HepG2 (cell line): ENCODE data around the gene TRPT1. TPM values are rescaled to one million over a fixed set of nuclear protein-coding genes. Genes with fewer than 3 reads are reported as not detected.

Experiments used
- ARID5B ChIP-seq: IDR thresholded peaks from 2 replicates; pipeline ENCODE4 v1.4.0; 2020; ENCODE audit warnings: mild to moderate bottlenecking, missing genetic modification reagents
- CBX5 ChIP-seq: sonication (generic); formaldehyde crosslinking; IDR thresholded peaks from 2 replicates; pipeline ENCODE4 v1.4.0; 2020; ENCODE audit warnings: missing genetic modification reagents, borderline replicate concordance
- CERS6 ChIP-seq: sonication (generic); formaldehyde crosslinking; IDR thresholded peaks from 2 replicates; pipeline ENCODE4 v1.5.0; 2020; ENCODE audit warnings: missing genetic modification reagents
- E2F1 ChIP-seq: sonication (generic); formaldehyde crosslinking; IDR thresholded peaks from 2 replicates; pipeline ENCODE4 v1.5.0; 2020; ENCODE audit warnings: missing genetic modification reagents
- FLYWCH1 ChIP-seq: sonication (generic); formaldehyde crosslinking; IDR thresholded peaks from 2 replicates; pipeline ENCODE4 v1.8.1; 2023; ENCODE audit warnings: mild to moderate bottlenecking, missing genetic modification reagents
- HNRNPLL ChIP-seq: fragments of 200-400 bp; formaldehyde crosslinking; IDR thresholded peaks from 2 replicates; pipeline ENCODE4 v1.6.1; 2017; ENCODE audit warnings: mild to moderate bottlenecking, low read depth, low read length; ENCODE audit not compliant: poor library complexity, severe bottlenecking
- KLF13 ChIP-seq: sonication (generic); formaldehyde crosslinking; IDR thresholded peaks from 2 replicates; pipeline ENCODE4 v1.4.0; 2020; ENCODE audit warnings: mild to moderate bottlenecking, missing genetic modification reagents
- MAFK ChIP-seq, 2 experiments: IDR thresholded peaks in 1 of 2; conservative IDR thresholded peaks in 1 of 2; 2 replicates each; pipeline ENCODE4 v1.6.1; 2011; ENCODE audit warnings: improper control_type of control experiment in 2 of 2, low read length in 2 of 2
- MIER3 ChIP-seq: IDR thresholded peaks from 2 replicates; pipeline ENCODE4 v1.6.1; 2016; ENCODE audit warnings: missing compliant biosample characterization, borderline replicate concordance
- NFE2L1 ChIP-seq: sonication (generic); formaldehyde crosslinking; IDR thresholded peaks from 2 replicates; pipeline ENCODE4 v1.4.0; 2020; ENCODE audit warnings: missing genetic modification reagents, mild to moderate bottlenecking, borderline replicate concordance
- NFIC ChIP-seq: IDR thresholded peaks from 2 replicates; pipeline ENCODE4 v1.6.1; 2012; ENCODE audit warnings: mild to moderate bottlenecking, low read length, inconsistent platforms
- PHB2 ChIP-seq: fragments of 450-650 bp; IDR thresholded peaks from 2 replicates; pipeline ENCODE4 v1.6.1; 2018; ENCODE audit not compliant: partially characterized antibody
- SMYD3 ChIP-seq: sonication (generic); formaldehyde crosslinking; IDR thresholded peaks from 2 replicates; pipeline ENCODE4 v1.8.1; 2023; ENCODE audit warnings: mild to moderate bottlenecking, missing genetic modification reagents
- SP1 ChIP-seq, 2 experiments: fragments of 450-650 bp in 1 of 2; sonication (generic) in 1 of 2; formaldehyde crosslinking in 1 of 2; IDR thresholded peaks; 2 replicates each; pipeline versions ENCODE4 v1.4.0 to v1.6.1; 2016 to 2020; ENCODE audit warnings: missing genetic modification reagents in 1 of 2
- SRF ChIP-seq: IDR thresholded peaks from 2 replicates; pipeline ENCODE4 v1.6.1; 2011; ENCODE audit warnings: mild to moderate bottlenecking, low read depth, low read length, moderate library complexity
- TIGD3 ChIP-seq: sonication (generic); formaldehyde crosslinking; IDR thresholded peaks from 2 replicates; pipeline ENCODE4 v1.5.1; 2020; ENCODE audit warnings: mild to moderate bottlenecking, missing genetic modification reagents, borderline replicate concordance
- U2AF1 ChIP-seq: fragments of 200-400 bp; formaldehyde crosslinking; optimal IDR thresholded peaks from 2 replicates; pipeline ENCODE3; 2017; ENCODE audit warnings: mild to moderate bottlenecking, low read depth, low read length
- ZBTB2 ChIP-seq: sonication (generic); formaldehyde crosslinking; IDR thresholded peaks from 2 replicates; pipeline ENCODE4 v1.8.0; 2022; ENCODE audit warnings: low read depth, missing genetic modification reagents
- ZNF101 ChIP-seq: sonication (generic); formaldehyde crosslinking; IDR thresholded peaks from 2 replicates; pipeline ENCODE4 v1.4.0; 2020; ENCODE audit warnings: mild to moderate bottlenecking, low read depth, missing genetic modification reagents, borderline replicate concordance
- ZNF605 ChIP-seq: sonication (generic); formaldehyde crosslinking; IDR thresholded peaks from 2 replicates; pipeline ENCODE4 v1.8.0; 2022; ENCODE audit warnings: mild to moderate bottlenecking, missing genetic modification reagents
- ZNF749 ChIP-seq: sonication (generic); formaldehyde crosslinking; IDR thresholded peaks from 2 replicates; pipeline ENCODE4 v1.8.0; 2022; ENCODE audit warnings: mild to moderate bottlenecking, missing genetic modification reagents, moderate library complexity, borderline replicate concordance
- polyA plus RNA-seq, 8 experiments: library from polyadenylated mRNA; depleted of rRNA in 3 of 8; stranded (reverse) in 7 of 8; unstranded in 1 of 8; fragments of >200 nt; fragmentation: Illumina TruSeq in 4 of 8; extraction: Trizol in 4 of 8; gene quantifications; 2 replicates each; pipeline versions ENCODE4 v1.2.1 to v1.2.3, GENCODE V29; 2011 to 2016; ENCODE audit warnings: low read depth in 4 of 8, missing spikeins in 1 of 8, mixed read lengths in 1 of 8; ENCODE audit not compliant: insufficient read depth in 1 of 8
- total RNA-seq, 5 experiments: library from RNA; depleted of rRNA; stranded (reverse); fragments of >200 nt; fragmentation: Illumina TruSeq; extraction: Trizol; gene quantifications; 2 replicates each; pipeline ENCODE4 v1.2.3, GENCODE V29; 2016; ENCODE audit warnings: low read depth in 1 of 5

The TRPT1 gene
- total and polyA plus RNA-seq, 2 of the 13 experiments (the other 11 are each of a cell fraction or from before 2014, with no cell fraction given), result 24.8 to 40.7 TPM

GRCh38 chr11:64234647-64235379, 8.8 kb upstream of the TRPT1 start (continued):
- no peak for TF ChIP-seq NFE2L1
- peak; percentile 86 for TF ChIP-seq ZBTB2 (CRISPR knock-in tag)
- TF ChIP-seq MAFK (conservative IDR thresholded peaks at IDR 0.05 in 1 of 2, IDR thresholded peaks at IDR 0.05 in 1 of 2; ENCODE audit: low read length in 2 of 2), result no peak
- TF ChIP-seq NFIC, result no peak
- TF ChIP-seq ZNF101 (CRISPR knock-in tag), result no peak
- peak; percentile 45; the same call in 1 of the 2 replicates for TF ChIP-seq ARID5B (CRISPR knock-in tag)
- no peak for TF ChIP-seq KLF13 (CRISPR knock-in tag)
- TF ChIP-seq CERS6 (CRISPR knock-in tag), result no peak
- no peak for TF ChIP-seq SMYD3
- TF ChIP-seq SP1 (IDR thresholded peaks at IDR 0.05), result no peak
- TF ChIP-seq SP1 (CRISPR knock-in tag; IDR thresholded peaks at IDR 0.05), result no peak
- no peak for TF ChIP-seq TIGD3 (CRISPR knock-in tag)
- TF ChIP-seq PHB2, result no peak
- TF ChIP-seq CBX5 (CRISPR knock-in tag), result no peak
- no peak for TF ChIP-seq FLYWCH1 (CRISPR knock-in tag)
- no peak for TF ChIP-seq ZNF749 (CRISPR knock-in tag)
- no peak for TF ChIP-seq HNRNPLL
- no peak for TF ChIP-seq ZNF605 (CRISPR knock-in tag)
- no peak for TF ChIP-seq E2F1 (CRISPR knock-in tag)
- no peak for TF ChIP-seq SRF
- no peak for TF ChIP-seq MIER3
- no peak for TF ChIP-seq U2AF1
